Stimulated activated CD4-positive, alpha-beta T cell treated with anti-CD3 and anti-CD28 coated beads, Interleukin-12 subunit alpha, Interleukin-12 subunit beta, amount 100 ng/mL, for 48 hours (primary cell): ENCODE results near the gene AIMP1.

Experiments used
- DNase-seq, 3 donors: peaks; one replicate each; pipeline ENCODE4 v3.0.0-alpha.2; 2020; ENCODE audit warnings: low read depth in 2 of 3, low spot score in 1 of 3

AIMP1 gene

GRCh38 chr4:106315968-106316772 is at the start of gene AIMP1, which contains the start of gene TBCK:
Gene AIMP1 (plus strand): TSS chr4:106316550. CDS start chr4:106325010, 8,460 bp downstream.
Gene TBCK (minus strand): TSS chr4:106316209. CDS start chr4:106308960, 7,249 bp downstream.
- peak; percentile 74 to 83 (median 81) for DNase-seq

GRCh38 chr4:106268786-106269185 is 47.6 kb upstream of the AIMP1 start:
- DNase-seq, result no peak

GRCh38 chr4:106269711-106270110 is 46.6 kb upstream of the AIMP1 start:
- no peak for DNase-seq

- no peak for DNase-seq
Observed at GRCh38 chr4:106270736-106271135, 45.6 kb upstream of the AIMP1 start.

GRCh38 chr4:106273831-106274230 is 42.5 kb upstream of the AIMP1 start:
- no peak for DNase-seq

GRCh38 chr4:106277140-106277675 is 39.1 kb upstream of the AIMP1 start:
- DNase-seq, result no peak

GRCh38 chr4:106284227-106284626 is 32.1 kb upstream of the AIMP1 start:
- DNase-seq, result no peak

- no peak for DNase-seq
Observed at GRCh38 chr4:106286611-106287010, 29.7 kb upstream of the AIMP1 start.

- DNase-seq, result no peak
Observed at GRCh38 chr4:106287353-106287969, 28.9 kb upstream of the AIMP1 start.

GRCh38 chr4:106289737-106290136 is 26.6 kb upstream of the AIMP1 start:
- no peak for DNase-seq

GRCh38 chr4:106291678-106292077 is 24.7 kb upstream of the AIMP1 start:
- DNase-seq, result no peak

- DNase-seq, result no peak
Observed at GRCh38 chr4:106294062-106294461, 22.3 kb upstream of the AIMP1 start.

GRCh38 chr4:106297245-106298035 is 18.9 kb upstream of the AIMP1 start:
- DNase-seq, result no peak

- DNase-seq, result no peak
Observed at GRCh38 chr4:106299977-106300376, 16.4 kb upstream of the AIMP1 start.

- no peak for DNase-seq
Observed at GRCh38 chr4:106301393-106302061, 14.8 kb upstream of the AIMP1 start.

GRCh38 chr4:106302062-106302438 is 14.3 kb upstream of the AIMP1 start:
- DNase-seq, result no peak

GRCh38 chr4:106303548-106304281 is 12.6 kb upstream of the AIMP1 start:
- no peak for DNase-seq

GRCh38 chr4:106304632-106305031 is 11.7 kb upstream of the AIMP1 start:
- no peak for DNase-seq

- DNase-seq, result no peak
Observed at GRCh38 chr4:106305435-106306055, 10.8 kb upstream of the AIMP1 start.

- DNase-seq, result no peak
Observed at GRCh38 chr4:106306561-106306960, 9.8 kb upstream of the AIMP1 start.
